ENCODE measurements around the gene BAD.
"Not testable (repeated sequence)": the region's sequence is repeated elsewhere in the genome, so short reads cannot be mapped to it uniquely, and the experiment has no call there.

The BAD gene

DNA sequence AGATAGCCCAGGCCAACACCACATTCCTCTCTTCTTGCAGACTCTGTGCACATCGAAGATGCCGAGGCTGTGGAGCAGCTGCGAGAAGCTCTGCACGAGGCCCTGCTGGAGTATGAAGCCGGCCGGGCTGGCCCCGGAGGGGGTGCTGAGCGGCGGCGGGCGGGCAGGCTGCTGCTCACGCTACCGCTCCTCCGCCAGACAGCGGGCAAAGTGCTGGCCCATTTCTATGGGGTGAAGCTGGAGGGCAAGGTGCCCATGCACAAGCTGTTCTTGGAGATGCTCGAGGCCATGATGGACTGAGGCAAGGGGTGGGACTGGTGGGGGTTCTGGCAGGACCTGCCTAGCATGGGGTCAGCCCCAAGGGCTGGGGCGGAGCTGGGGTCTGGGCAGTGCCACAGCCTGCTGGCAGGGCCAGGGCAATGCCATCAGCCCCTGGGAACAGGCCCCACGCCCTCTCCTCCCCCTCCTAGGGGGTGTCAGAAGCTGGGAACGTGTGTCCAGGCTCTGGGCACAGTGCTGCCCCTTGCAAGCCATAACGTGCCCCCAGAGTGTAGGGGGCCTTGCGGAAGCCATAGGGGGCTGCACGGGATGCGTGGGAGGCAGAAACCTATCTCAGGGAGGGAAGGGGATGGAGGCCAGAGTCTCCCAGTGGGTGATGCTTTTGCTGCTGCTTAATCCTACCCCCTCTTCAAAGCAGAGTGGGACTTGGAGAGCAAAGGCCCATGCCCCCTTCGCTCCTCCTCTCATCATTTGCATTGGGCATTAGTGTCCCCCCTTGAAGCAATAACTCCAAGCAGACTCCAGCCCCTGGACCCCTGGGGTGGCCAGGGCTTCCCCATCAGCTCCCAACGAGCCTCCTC is 31.4 kb upstream of the BAD start:
- not testable (repeated sequence) for DNase-seq

DNA sequence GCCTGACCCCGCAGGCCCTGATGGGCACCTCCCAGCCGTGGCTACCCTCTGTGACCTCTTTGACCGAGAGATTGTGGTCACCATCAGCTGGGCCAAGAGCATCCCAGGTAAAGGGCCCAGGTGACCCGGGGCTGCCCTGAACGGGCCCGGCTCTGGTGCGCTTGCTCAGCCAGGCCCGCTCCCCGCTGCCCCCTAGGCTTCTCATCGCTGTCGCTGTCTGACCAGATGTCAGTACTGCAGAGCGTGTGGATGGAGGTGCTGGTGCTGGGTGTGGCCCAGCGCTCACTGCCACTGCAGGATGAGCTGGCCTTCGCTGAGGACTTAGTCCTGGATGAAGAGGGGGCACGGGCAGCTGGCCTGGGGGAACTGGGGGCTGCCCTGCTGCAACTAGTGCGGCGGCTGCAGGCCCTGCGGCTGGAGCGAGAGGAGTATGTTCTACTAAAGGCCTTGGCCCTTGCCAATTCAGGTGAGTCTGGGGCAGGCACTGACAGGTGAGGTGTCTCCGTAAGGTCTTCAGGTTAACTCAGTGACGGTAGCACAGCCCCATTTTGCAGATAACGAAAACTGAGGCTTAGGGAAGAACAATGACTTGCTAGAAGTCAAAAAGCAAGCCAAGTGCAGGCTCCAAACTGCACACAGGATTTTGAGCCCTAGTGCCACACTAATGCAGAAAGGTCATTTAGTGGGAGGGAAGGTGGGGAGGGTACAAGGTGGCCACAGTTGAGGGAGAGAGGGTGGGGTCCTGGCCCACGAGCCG is 30.5 kb upstream of the BAD start:
- DNase-seq, result no peak

DNA sequence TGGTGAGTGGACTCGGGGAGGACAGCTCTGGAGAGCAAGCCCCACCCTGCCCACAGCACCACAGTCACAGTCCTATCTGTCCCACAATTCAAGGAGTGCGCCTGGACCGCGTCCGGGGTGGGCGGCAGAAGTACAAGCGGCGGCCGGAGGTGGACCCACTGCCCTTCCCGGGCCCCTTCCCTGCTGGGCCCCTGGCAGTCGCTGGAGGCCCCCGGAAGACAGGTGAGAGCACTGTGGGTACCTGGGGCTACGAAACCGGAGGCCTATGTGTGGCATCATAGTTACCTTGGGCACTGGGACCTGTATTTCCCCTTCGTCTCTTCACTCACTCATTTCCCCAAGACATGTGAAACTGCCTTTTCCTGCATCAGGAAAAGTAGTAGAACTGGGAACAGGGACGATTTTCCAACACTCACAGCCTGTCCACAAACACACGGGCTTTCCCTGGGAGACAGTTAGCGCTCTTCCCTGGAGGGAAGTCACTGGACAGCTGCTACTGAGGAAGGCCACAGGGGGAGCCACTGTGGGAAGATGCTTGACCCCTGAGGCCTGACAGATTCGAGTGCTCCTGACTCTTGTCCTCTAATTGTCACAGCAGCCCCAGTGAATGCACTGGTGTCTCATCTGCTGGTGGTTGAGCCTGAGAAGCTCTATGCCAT is 29.8 kb upstream of the BAD start:
- no peak for DNase-seq

DNA sequence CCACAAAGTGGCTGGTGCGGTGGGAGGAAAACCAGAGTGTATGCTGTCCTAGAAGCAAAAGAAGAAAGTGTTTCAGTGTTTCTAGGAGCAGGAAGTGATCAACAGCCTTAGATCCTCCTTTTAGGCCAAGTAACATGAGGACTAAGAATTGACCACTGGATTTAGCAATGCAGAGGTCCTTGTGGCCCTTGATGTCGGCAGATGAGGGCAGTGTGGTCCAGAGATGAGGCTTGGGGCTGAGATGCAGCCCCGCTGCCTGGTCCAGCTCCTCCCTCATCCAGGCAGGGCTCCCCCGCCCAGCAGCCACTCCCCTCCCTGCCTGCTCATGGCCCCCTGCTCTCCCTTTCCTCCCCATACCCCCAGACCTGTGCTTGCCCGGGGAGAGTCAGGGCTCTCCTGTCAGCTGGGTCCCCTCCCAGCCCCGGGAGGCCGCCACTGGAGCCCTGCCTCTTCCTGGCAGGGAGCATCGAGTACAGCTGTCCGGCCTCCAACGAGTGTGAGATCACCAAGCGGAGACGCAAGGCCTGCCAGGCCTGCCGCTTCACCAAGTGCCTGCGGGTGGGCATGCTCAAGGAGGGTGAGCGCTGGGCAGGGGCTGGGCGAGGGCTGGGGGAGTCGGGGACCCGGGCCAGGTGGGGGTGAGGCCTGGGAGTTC is 29.2 kb upstream of the BAD start:
- DNase-seq, result peak in 14 of 51 donors; percentile 18 to 61 (median 32)

DNA sequence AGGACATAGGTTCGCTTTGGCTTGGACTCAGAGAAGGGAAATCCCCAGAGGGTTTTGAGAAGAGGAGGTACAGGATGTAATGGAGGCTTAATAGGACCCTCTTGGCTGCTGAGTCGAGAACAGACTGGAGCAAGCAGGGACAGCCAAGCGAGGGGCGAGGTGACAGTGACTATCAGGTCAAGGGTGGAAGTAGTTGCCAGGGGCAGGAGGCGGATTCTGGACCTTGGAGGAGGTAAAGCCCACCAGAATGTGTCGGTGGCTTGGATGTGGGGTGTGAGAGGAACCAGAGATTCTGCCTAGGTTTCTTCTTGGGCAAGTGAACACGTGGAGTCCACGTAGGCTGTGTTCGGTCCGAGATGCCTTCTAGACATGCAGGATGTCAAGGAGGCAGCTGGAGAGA is 28.5 kb upstream of the BAD start:
- DNase-seq, result no peak

DNA sequence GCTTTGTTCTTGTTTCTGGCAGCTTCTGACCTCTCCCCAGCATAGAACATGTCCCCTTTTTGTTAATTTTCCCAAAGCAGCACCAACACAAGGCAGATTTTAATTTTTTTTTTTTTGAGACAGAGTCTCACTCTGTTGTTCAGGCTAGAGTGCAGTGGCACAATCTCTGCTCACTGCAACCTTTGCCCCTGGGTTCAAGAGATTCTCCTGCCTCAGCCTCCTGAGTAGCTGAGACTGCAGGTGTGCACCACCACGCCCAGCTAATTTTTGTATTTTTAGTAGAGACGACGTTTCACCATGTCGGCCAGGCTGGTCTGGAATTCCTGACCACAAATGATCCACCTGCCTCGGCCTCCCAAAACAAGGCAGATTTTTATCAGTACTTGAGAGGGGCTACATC is 23.3 kb upstream of the BAD start:
- not testable (repeated sequence) for DNase-seq

DNA sequence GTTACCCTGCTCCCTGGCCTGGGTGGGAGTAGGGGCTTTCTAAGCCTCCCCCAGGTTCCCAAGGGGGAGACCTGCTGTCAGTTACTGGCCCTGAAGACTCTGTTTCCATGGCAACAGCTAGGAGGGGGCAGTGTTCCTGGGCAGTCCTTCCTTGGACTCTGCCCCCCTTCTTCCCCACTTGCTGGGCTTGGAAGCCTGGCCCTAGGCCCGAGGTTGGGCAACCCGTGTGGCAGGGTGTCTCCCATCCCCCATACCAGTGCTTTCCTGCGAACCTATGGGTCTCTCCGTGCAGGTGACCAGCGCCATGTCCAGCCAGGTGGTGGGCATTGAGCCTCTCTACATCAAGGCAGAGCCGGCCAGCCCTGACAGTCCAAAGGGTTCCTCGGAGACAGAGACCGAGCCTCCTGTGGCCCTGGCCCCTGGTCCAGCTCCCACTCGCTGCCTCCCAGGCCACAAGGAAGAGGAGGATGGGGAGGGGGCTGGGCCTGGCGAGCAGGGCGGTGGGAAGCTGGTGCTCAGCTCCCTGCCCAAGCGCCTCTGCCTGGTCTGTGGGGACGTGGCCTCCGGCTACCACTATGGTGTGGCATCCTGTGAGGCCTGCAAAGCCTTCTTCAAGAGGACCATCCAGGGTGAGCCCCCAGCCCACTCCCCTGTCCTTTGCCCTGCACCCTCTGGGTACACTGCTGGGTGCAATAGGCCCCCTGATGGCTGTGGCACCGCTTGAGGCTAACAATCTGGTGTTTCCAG is 22.6 kb upstream of the BAD start:
- peak in 21 of 51 donors; percentile 20 to 73 (median 35) for DNase-seq

DNA sequence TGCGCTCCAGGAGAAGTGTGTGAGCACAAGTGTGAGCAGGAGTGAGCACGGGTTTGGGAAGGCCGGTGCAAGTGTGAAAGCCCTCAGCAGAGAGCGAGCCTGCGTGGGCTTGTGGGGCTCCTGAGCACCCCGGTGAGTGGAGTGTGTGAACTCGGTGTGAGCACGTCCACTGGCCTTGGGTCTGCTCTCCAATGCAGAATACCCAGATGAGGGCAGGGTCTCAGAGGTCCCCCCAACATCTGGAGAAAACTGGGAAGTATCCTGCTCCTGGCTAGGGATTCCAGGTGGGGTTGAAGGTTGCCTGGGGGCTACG is 22.1 kb upstream of the BAD start:
- no peak for DNase-seq

DNA sequence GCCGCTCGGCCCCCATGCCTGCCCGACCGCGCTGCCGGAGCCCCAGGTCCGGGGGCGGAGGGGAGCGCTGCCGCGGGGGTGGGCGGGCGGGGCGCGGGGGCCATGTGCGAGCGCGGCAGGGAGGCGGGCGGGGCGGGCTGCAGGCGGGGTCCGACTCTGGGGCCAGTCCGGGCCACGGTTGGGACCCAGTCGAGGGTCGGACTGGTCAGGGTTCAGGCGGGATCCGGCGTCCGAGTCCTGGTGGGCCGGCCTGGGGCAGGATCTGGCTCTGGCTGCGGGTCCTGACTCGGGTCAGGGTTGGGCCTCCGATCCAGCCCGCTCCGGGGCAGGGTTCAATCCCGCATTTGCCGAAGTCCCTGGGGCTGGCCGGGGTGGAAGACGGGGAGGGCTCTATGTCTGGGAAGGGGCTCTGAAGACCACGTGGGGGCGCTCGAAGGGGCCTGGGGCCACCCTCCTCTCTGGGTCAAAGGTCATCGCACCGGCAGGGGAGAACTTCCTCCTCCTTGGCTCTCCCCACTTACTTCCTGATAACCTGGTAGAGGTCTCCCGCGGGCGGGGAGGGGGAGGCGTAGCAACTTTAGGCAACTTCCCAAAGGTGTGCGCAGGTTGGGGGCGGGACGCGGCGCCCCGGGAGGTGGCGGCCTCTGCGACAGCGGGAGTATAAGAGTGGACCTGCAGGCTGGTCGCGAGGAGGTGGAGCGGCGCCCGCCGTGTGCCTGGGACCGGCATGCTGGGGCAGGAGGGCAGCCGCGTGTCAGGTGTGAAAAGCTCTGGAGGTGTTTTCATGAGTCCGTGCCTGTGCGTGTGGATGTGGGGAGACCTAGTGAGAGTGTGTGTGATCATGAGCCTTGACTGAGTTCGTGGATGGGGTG is 21.5 kb upstream of the BAD start:
- DNase-seq, result peak in 38 of 51 donors; percentile 24 to 73 (median 57)

DNA sequence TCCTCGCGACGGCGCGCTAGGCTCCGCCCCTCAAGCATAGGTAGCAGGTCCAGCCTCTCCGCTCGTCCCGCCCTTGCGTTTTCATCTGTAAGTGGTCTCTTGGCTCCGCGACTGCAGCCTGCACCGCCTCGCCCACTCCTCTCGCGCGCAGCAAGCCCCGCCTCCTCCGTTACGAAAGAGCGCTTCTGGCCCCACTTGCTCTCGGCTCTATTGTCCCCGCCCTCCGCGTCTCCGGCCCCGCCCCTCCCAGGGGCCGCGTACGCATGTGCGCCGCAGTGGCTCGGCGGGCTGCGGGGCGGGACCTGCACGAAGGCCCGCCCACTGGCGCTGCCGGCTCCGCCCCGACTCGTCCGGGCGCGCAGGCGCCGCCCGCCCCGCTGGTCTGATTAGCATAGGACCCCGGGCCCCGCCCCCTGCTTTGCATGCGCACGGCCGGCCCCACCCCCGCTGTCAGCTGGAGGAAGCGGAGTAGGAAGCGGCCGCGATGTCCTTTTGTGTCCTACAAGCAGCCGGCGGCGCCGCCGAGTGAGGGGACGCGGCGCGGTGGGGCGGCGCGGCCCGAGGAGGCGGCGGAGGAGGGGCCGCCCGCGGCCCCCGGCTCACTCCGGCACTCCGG is 20.7 kb upstream of the BAD start, which contains the start of gene ESRRA:
Gene ESRRA (plus strand): TSS at position 450 of the 616 bp plus-strand sequence. CDS start 1,656 bp downstream, outside the sequence.
- DNase-seq, result peak; percentile 66 to 100 (median 99)

DNA sequence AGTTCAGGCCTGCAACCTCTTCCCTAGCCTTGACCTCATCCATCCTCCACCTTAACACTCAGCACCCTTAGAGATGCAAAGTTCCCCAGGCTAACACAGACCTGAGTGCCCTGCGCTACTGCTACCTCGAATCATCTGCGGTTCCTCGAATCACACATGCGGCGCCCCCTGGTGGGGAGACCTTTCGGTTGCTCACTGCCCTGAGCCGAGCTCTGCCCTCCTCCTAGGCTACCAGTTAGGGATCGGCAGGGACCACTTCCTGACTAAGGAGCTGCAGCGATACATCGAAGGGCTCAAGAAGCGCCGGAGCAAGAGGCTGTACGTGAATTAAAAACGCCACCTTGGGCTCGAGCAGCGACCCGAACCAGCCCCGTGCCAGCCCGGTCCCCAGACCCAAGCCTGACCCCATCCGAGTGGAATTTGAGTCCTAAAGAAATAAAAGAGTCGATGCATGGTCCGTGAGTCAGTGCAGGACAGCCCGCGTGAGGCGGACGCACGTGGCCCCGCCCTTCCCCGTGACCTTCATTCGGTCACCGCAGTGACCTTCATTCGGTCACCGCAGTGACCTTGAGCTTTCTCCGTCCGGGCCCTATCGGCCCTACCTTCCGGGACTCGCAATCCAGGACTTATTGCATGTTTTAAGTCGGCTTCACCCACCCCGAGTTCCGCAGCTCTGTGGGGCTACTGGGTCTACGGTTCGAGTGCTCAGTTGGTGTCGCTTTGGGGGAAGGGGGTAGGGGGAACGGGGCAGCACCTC is 20.0 kb upstream of the BAD start:
- peak; percentile 28 to 96 (median 79) for DNase-seq

DNA sequence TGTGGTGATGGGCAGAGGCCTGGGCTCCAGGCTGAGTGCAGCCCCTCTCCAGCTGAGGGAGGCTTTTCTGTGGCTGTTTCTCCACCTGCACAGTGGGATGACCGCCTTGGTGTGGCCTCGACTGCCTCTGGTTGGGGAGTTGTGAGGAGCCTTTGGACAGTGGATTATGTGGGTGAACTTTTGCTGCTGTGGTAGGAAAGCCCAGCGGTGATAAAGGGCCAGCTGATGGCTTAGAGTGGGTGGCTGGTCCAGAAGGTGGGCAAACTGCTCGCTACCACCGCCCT is 19.5 kb upstream of the BAD start:
- DNase-seq, result peak in 1 of 51 donors; percentile 60

DNA sequence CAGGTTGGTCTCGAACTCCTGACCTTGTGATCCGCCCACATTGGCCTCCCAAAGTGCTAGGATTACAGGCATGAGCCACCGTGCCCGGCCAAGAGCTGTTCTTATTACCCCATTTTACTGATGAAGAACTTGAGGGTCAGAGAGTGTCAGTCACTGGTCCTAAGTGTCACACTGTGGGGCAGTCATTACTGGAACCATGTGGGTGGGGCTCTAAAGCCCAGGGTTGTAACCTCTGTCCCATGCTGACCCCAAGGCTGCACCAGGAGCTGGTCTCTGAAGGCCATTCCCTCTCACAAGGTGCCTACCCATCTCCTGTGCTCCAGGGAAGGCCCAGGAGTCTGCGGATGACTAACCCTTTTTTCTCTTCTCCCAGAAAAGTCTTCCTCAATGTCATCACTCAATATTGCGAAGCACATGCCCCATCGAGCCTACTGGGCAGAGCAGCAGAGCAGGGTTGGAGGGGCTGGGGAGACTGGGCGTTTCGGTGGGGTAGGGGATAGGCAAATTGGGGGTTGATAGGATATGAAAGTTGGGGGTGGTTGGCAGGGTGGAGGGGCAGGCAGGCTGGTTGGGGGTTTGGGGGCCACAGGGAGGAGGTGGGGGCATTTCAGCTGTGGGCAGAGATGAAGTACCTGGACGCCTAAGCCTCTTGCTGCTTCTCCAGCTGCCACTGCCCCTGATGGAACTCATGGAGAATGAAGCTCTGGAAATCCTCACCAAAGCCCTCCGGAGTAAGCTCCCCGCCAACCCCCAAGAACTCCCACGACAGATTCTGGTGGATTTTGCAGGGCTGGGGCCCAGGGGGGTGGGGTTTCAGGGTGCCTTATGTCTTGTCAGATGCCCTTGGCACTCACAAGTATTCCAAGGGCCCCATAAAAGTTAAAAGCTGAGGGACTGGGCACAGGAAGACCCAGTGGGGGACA is 18.9 kb upstream of the BAD start:
- DNase-seq, result no peak

DNA sequence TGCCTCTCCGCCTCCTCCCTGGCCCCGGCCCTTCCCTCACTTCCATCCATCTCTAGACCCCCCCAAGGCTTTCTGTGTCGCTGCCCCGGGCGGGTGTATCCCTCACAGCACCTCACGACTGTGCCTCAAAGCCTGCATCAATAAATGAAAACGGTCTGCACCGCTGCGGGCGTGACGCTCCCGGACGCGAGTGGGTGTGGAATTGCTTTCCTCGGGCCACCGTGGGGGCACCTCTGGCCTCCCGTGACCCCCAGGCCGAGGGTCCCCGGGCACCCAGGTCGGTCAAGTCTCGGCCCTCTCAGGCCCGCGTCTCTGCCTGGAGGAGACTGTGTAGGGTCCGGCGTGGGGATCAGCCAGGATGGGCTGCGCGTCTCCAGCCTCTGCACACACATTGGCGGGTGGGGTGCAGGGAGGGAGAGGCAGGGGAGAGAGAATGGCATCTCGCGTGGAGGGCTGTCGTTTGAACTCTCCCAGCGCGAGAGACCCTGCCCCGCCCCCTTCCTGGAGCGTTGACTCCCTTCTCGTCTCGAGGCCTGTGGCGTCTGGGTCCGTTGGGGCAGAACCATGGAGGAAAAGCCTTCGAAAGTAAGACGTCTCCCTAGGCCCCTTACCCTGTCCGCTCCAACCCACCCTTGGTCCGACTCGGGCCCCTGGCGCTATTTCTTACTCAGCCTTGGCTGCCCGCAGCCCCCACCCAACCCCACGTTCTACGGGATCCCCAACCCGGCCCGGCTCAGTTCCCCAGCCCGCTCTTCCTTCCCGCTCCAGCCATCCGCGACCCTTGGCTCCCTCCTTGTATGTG is 15.6 kb upstream of the BAD start, which contains the start of gene CATSPERZ:
Gene CATSPERZ (plus strand): TSS at position 512 of the 802 bp plus-strand sequence. CDS start 53 bp downstream, at position 565.
- DNase-seq, result peak in 5 of 51 donors; percentile 20 to 60 (median 35)

DNA sequence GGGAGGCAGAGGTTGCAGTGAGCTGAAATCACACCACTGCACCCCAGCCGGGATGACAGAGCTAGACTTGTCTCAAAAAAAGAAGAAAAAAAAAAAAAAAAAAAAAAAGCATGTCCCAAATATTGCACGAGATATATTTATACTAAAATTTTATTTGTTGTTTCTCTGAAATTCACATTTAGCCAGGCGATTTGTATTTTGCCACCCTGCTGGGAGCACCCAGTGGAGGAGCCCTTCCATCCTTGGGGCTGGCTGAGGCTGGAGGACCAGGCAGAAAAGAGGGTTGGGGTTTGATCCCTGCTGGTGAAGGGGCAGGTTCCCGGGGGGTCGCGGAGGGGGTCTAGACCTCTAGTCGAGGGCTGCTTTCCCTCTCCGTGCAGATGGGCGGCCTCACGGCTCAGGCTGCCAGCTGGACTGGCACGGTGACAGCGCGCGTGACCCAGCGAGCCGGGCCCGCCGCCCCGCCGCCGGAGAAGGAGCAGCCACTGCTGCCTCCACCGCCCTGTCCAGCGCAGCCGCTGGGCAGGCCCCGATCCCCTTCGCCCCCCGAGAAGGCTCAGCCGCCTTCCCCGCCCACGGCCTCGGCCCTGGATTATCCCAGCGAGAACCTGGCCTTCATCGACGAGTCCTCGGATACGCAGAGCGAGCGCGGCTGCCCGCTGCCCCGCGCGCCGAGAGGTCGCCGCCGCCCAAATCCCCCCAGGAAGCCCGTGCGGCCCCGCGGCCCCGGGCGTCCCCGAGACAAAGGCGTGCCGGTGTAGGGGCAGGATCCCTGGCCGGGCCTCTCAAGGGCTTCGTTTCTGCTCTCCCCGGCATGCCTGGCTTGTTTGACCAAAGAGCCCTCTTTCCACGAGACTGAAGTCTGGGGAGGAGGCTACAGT is 14.7 kb upstream of the BAD start:
- peak in 47 of 51 donors; percentile 21 to 85 (median 59) for DNase-seq

Data from hypothalamus (tissue), 51 donors.